GM12865 (cell line): ENCODE measurements around the gene SACM1L.

Source experiments
- DNase-seq: peaks from one replicate; pipeline ENCODE4 v3.0.0; 2010; ENCODE audit warnings: low read depth
- H3K4me3 ChIP-seq: 2 replicates; pipeline ENCODE4 v1.5.1; 2011; ENCODE audit warnings: mild to moderate bottlenecking, low read depth, low read length, control low read depth
- TF ChIP-seq, protein P1 (sequence below): IDR thresholded peaks from 2 replicates; pipeline ENCODE4 v1.5.1; 2011; ENCODE audit warnings: low read length, control low read depth, low read depth, inconsistent platforms; ENCODE audit not compliant: insufficient read depth; ENCODE audit errors: missing control alignments

Gene SACM1L

DNA sequence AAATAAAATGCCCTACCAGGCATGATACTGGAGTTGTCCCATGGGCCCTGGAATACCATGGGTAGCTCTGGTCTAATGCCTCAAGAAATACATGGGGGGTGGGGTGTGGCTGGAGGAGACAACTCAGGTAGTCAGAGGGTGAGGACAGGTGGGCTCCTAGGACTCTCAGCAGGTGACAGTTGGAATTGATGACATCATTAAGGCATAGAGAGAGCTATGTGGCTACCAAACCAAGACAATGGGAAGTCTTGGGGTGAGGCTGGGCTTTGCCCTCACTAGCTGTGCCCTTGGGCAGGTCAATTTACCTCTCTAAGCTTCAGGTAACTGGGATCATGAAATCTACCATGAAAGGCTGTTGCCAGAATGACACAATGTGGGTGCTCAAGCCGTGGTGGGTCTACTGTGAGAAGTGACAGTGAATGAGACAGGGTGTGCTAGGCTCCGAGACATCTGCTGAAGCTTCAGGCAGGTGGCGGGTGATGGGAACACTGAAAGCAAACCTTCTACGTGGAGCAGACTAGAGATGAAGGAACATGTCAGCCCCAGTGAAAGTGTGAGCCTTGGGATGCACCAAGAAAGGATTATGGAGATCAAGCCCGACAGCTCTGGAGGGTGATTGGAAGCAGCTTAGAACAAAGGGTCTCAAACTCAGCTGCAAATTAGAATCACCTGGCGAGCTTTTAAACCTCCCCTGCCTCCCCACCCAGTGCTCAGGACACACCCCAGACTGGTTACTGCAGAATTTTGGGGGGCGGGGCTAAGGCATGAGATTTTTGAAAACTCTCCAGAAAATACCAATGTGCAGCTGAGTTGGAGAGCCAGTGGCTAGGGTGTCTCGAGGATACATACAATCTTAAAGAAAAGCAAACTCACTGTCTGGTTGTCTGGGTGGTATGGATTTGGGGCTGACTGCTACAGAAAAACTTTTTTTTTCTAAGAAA is 85.7 kb downstream of the SACM1L start:
- TF ChIP-seq, protein P1, sequence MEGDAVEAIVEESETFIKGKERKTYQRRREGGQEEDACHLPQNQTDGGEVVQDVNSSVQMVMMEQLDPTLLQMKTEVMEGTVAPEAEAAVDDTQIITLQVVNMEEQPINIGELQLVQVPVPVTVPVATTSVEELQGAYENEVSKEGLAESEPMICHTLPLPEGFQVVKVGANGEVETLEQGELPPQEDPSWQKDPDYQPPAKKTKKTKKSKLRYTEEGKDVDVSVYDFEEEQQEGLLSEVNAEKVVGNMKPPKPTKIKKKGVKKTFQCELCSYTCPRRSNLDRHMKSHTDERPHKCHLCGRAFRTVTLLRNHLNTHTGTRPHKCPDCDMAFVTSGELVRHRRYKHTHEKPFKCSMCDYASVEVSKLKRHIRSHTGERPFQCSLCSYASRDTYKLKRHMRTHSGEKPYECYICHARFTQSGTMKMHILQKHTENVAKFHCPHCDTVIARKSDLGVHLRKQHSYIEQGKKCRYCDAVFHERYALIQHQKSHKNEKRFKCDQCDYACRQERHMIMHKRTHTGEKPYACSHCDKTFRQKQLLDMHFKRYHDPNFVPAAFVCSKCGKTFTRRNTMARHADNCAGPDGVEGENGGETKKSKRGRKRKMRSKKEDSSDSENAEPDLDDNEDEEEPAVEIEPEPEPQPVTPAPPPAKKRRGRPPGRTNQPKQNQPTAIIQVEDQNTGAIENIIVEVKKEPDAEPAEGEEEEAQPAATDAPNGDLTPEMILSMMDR = no peak
- H3K4me3 ChIP-seq = no peak overlapping the region
- DNase-seq = no peak

DNA sequence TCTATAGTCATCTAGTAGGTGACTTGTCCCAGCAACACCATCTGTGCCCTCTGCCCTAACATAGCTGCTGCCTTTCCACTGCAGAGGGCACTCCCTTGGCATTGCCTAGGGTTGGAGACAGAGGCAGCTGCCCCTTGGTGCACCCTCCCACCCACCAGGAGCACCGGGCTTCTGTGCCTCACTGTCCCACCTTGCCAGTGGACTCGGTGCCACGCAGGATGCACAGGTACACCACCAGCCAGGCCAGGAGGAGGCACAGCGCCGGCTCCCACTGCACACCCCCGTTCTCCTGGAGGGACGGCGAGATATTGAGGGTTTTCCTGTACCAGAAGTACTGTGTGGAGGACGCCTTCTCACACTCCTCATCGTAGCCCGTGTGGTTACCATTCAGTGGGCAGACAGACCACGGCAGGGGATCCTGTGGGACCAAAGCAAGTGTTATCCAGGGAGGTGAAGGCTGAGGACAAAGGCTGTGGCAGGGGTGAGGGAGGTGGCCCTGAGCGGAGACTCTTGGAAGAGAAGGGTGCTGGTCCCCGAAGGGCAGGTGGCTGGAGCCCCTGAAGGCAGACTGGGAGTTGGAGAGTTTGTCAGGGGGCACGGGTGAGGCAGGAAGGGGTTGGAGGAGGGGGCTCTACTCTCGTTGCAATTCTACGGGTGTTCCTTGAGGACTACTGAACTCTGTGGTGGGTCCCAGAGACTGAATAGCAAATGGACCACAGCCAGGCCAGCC is 86.5 kb downstream of the SACM1L start:
- no peak overlapping the region for H3K4me3 ChIP-seq
- DNase-seq = no peak
- TF ChIP-seq, protein P1 = no peak

DNA sequence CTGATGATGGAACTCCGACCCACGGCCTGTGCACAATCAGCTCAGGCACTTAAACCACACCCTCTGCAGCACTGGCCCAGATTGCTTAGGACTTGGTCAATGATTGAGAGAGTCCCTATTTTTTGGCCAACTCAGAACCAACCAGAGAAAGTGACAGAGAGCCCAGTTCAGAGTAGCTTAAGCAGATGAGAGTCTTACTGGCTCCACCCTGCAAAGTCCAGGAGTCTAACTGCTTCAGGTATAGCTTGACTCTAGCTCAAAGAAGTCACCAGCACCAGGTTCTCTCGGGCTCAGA is 87.1 kb downstream of the SACM1L start:
- TF ChIP-seq, protein P1 = no peak
- H3K4me3 ChIP-seq = no peak overlapping the region
- no peak for DNase-seq

DNA sequence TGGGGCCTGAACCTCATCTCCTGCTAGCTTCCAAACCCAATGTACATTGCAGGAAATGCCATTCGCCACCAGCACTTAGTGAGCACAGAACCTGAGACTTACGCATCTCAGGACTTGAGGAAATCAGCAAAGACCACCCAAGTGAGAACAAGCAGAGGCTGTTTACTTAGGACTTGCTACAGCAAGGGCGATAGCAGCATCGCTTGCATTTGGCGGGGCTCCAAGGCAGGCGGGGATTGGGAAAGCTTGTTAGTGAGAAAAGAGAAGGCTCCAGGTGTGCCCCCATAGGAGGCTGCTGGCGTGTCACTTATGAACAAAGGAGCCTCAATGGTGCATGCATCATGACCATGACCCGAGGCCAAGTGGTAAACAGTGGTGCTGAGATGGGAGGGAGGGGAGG is 87.4 kb downstream of the SACM1L start:
- H3K4me3 ChIP-seq = no peak overlapping the region
- TF ChIP-seq, protein P1 = no peak
- DNase-seq = no peak

DNA sequence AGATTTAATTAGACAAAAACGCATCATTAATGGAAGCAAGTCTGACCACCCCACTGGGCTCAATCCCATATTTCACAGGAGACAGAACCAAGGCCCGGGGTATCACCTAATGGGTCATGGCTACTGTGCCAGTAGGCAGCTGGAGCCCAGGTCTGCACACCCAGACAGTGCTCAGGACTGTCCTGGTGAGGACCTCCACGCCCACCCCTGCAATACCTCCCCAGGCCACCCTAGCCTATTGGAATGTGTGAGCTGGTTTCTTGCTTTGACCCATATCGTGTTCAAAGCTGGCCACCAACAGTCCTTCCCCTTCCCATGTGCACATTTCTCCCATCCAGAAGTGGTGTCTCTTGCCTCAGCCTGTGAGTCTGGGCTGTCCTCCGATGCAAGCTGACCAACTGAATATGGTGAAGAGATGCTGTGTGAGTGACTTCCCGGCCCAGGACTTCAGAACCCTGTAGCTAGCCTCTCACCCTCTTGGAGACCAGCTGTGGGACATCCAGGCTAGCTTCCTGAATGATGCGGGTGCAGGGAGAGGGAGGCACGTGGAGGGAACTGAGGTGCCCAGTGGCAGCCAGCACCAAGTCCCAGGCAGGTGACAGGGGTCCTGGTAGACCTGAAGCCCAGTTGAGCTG is 88.0 kb downstream of the SACM1L start:
- DNase-seq = no peak
- TF ChIP-seq, protein P1 = no peak
- no peak overlapping the region for H3K4me3 ChIP-seq

DNA sequence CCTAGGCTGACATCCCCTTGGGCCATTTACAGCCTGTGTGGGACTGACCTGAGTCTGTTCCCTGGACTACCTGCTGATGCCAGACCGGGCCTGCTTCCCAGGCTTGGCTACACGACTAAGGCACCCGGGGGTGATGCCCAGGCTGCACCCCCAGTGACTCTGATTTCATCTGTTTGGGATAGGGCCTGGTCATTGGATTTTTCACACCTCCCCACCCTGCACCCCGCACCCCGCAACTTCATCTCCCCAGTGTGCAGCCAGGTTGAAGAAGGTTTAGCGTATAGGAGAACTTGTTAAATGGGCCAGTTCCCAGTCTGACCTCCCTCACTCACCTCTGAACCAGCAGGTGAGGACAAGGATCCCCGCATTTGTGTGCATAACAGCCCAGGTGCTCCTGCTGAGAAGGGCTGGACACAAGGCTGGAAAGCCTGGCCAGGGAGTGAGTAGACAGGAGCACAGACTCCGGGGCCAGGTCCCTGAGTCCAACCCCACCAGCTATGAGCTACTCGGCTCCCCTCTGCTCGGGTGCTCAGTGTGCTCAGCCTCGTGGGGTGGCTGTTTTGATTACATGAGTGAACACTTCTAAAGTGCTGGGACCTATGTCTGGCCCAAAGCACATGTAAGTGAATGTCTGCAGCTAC is 88.7 kb downstream of the SACM1L start:
- no peak for DNase-seq
- TF ChIP-seq, protein P1 = no peak
- H3K4me3 ChIP-seq = no peak overlapping the region
